GM18520 (cell line): ENCODE measurements around the gene PACS1.
"Not testable (repeated sequence)": the region's sequence is repeated elsewhere in the genome, so short reads cannot be mapped to it uniquely, and the experiment has no call there.

Source experiments
- ATAC-seq: cut with Tn5 transposase; IDR thresholded peaks from one replicate; pipeline ENCODE4 v1.9.1; 2021; ENCODE audit not compliant: unreplicated experiment

PACS1 gene

GRCh38 chr11:66072518-66072917 is 2.4 kb downstream of the PACS1 start:
- ATAC-seq: no peak

GRCh38 chr11:66073669-66074068 is 3.6 kb downstream of the PACS1 start:
- ATAC-seq: no peak

DNA sequence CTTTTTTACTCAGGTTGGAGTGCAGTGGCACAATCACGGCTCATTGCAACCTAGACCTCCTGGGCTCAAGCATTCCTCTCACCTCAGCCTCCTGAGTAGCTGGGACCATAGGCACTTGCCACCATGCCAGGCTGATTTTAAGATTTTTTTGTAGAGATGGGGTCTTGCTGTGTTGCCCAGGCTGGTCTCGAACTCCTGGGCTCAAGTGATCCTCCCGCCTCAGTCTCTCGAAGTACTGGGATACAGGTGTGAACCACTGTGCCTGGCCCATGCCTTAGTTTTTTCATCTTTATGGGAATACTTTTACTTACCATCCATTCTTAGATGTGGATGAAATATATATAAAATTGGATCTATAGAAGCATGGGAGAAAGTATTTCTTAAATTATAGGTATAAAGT is 5.2 kb downstream of the PACS1 start:
- ATAC-seq: no peak

DNA sequence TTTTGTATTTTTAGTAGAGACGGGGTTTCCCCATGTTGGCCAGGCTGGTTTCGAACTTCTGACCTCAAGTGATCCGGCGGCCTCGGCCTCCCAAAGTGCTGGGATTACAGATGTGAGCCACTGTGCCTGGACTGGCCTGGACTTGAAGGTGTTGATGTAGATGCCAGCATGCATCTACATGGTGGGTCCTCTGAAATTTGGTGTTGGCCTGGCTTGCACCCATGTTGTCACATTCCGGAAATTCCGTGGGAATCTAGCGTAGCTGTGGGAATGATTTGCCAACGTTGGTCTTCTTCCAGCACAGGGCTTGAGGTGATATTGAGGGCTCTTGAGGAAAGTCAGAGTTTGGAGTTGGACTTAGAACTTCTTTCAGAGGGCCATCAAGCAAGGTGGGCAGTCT is 6.5 kb downstream of the PACS1 start:
- no peak for ATAC-seq

GRCh38 chr11:66077927-66078326 is 7.9 kb downstream of the PACS1 start:
- no peak for ATAC-seq

DNA sequence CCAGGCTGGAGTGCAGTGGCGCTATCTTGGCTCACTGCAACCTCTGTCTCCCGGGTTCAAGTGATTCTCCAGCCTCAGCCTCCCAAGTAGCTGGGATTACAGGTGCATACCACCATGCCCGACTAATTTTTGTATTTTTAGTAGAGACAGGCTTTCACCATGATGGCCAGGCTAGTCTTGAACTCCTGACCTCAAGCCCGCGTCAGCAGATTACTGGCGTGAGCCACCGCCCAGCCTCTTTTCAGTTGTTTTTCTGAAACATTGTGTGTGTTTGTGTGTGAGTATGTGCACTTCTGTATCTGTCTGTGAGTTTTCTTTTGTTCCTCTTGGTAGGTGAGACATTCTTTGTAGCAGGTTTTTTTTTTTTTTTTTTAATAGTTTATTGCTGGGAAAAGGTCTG is 8.9 kb downstream of the PACS1 start:
- ATAC-seq: not testable (repeated sequence)

GRCh38 chr11:66080055-66080817 is 10.2 kb downstream of the PACS1 start:
- ATAC-seq: no peak

- peak; percentile 69 for ATAC-seq
These were observed 11.4 kb downstream of the PACS1 start for GRCh38 chr11:66081505-66081904.

DNA sequence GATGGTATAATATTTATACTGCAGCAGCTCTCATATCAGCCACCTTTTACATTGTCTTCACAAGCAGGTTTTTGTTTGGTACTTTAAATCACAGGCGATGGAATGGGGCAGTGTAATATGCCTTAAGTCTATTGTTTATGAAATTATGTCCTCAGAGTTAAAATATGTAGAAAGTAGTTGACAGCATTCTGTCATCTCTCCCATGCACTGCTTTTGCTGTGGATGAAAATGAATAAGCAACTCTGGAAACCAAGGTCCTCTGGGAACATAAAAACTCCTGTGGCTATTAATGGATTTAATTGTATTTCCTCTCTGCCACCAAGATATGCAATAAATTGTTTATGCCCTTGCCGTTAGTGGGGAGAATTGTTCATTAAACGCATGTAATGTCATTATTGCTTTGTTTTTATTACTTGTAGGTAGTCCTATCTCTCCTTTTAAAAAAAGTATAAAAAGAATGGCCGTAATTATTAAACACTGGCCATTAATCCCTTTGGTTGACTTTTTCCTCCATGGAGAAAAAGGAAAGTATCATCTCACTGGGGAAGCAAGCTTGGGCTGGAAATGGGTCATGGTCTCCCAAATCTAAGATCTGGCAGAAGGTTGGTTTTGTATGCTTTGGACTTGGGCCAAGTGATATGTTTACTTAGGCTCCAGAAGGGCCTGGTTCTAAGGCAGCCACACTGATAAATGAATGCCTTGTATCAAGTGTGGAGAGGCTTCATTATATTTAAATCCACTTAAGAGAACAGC is 13.1 kb downstream of the PACS1 start:
- ATAC-seq: no peak

DNA sequence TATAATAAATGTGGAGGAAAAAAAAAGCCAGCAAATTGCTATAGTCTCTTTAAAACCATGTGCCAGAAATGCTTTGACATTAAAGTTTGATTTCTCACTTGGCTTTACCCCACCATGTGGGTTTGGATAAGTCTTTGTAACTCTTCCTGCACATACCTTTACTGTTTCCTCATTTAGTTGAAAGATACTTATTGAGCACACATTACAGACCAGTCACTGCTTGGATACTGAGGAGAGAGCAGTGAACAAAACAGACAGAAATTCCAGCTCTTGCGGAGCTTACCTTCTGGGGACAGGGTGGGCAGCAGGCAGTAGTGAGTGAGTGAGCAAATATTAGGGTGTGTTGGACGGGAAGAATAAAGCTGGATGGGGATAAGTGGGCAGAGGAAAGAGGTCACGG is 13.7 kb downstream of the PACS1 start:
- ATAC-seq: no peak

GRCh38 chr11:66084821-66085475 is 14.9 kb downstream of the PACS1 start:
- no peak for ATAC-seq

DNA sequence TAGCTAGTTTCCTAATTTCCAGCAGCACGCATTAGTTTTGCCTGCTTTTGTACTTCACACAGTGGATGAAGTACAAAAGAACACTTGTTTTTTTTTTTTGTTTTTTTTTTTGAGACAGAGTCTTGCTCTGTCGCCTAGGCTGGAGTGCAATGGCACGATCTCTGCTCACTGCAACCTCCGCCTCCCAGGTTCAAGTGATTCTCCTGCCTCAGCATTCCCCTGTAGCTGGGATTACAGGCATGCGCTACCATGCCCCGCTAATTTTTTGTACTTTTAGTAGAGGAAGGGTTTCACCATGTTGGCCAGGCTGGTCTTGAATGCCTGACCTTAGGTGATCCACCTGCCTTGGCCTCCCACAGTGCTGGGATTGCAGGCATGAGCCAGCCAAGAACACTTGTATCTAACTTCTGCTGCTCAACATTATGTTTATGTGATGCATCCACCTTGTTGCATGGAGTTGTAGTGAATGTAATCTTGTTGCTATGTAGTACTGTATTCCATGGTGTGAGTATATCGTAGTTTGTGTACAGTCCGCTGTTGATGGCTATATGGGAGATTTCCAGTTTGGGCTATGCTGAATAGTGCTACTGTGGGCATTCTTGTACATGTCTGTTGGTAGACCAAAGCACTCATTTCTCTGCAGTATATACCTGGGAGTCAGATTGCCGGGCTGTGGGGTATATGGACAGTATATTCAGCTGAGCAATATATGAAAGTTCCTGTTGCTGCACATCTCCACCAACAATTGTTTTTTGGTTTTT is 17.3 kb downstream of the PACS1 start:
- no peak for ATAC-seq

DNA sequence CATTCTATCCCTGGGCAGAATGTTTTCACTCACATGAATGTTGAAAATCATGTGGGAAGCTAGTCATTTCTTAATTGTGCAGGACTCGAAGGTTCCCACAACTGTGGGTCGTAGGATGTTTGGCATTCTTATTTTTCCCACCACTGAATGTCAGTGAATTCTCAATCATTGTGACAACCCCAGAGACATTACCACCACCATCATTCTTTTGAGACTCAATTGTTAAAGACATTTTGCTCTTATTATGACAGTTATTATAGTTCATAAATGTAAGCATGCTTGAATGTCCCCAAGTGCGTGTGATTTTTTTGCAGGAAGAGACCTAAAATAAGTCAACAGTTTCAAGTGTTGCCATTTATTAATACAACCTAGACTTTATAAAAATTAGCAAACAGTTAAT is 19.0 kb downstream of the PACS1 start:
- ATAC-seq: no peak

GRCh38 chr11:66090288-66090687 is 20.2 kb downstream of the PACS1 start:
- no peak for ATAC-seq

DNA sequence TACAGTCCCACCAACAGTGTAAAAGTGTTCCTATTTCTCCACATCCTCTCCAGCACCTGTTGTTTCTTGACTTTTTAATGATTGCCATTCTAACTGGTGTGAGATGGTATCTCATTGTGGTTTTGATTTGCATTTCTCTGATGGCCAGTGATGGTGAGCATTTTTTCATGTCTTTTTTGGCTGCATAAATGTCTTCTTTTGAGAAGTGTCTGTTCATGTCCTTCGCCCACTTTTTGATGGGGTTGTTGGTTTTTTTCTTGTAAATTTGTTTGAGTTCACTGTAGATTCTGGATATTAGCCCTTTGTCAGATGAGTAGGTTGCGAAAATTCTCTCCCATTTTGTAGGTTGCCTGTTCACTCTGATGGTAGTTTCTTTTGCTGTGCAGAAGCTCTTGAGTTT is 22.1 kb downstream of the PACS1 start:
- not testable (repeated sequence) for ATAC-seq

GRCh38 chr11:66099746-66100145 is 29.7 kb downstream of the PACS1 start:
- not testable (repeated sequence) for ATAC-seq

- ATAC-seq: no peak
These were observed 30.4 kb downstream of the PACS1 start for GRCh38 chr11:66100272-66101065.

- ATAC-seq: no peak
These were observed 31.0 kb downstream of the PACS1 start for GRCh38 chr11:66101066-66101464.

DNA sequence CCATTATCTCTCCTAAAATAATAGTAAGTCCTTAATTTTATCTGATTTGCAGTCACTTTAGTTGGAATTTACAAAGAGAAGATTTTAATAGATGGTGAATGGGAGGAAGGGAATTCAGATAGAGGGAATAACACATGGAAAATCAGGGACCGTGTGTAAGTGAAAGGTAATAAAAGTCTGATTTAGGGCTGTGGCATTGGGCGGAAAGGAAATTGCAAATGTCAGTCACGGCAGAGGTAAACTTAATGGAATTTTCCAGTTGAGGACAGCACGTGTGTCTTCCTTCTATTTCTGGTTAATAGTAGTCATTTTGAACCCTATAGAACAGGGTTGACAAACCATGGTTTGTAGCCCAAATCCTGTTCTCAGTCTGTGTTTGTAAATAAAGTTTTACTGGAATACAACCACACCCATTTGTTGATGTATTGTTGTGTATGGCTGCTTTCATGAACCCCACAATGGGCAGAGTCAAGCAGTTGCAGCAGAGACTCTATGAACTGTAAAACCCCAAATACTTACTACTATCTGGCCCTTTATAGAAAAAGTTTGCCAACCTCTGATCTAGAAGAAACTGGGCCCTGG is 34.1 kb downstream of the PACS1 start:
- no peak for ATAC-seq
